Adrenal gland (tissue), 12 donors: Measurements from ENCODE around the gene HOXD8. TPM values are rescaled to one million over a fixed set of nuclear protein-coding genes. Genes with fewer than 3 reads are reported as not detected.

Experiments
- DNase-seq, 7 donors: peaks; one replicate each; pipeline ENCODE4 v3.0.0-alpha.2; 2019 to 2020
- H3K27ac ChIP-seq, 5 donors: fragments of 200-600 bp; sonication (generic) in 4 of 5; 1 replicate in 3 of 5; 2 replicates in 2 of 5; pipeline versions ENCODE4 v1.5.1 to v1.8.0; 2016 to 2020; ENCODE audit warnings: mild to moderate bottlenecking in 1 of 5
- H3K27me3 ChIP-seq: fragments of 200-600 bp; 2 replicates; pipeline ENCODE4 v1.8.0; 2021
- H3K36me3 ChIP-seq, 2 donors: fragments of 200-600 bp; replicated peaks in 1 of 2; 1 replicate in 1 of 2; 2 replicates in 1 of 2; pipeline versions ENCODE4 v1.5.1 to v1.8.0; 2018 to 2022
- H3K4me1 ChIP-seq, 2 donors: fragments of 200-600 bp; replicated peaks in 1 of 2; 1 replicate in 1 of 2; 2 replicates in 1 of 2; pipeline versions ENCODE4 v1.5.1 to v1.8.0; 2018 to 2021
- H3K4me3 ChIP-seq, 4 donors: fragments of 200-600 bp; sonication (generic) in 3 of 4; one replicate each; pipeline ENCODE4 v1.5.1; 2016 to 2018
- H3K9me3 ChIP-seq, 3 donors: fragments of 200-600 bp; sonication (generic) in 1 of 3; replicated peaks in 1 of 3; 1 replicate in 2 of 3; 2 replicates in 1 of 3; pipeline versions ENCODE4 v1.5.1 to v1.8.0; 2016 to 2021
- POLR2A ChIP-seq, 2 donors: fragments of 450-650 bp; IDR thresholded peaks; one replicate each; pipeline ENCODE4 v1.6.1; 2017; ENCODE audit warnings: antibody characterized with exemption in 2 of 2, mild to moderate bottlenecking in 2 of 2, moderate library complexity in 1 of 2
- WGBS, 4 donors: extraction: QIAGEN DNeasy Blood & Tissue Kit in 2 of 4; methylation state at CpG; one replicate each; pipeline versions ENCODE4 v1.1.5 to v1.1.7; 2013 to 2017; 5-methylcytosine and 5-hydroxymethylcytosine counted together
- intact Hi-C, 2 donors: fragments of 100-400 bp; cut with DNase I; formaldehyde crosslinking; loops; one replicate each; pipeline versions ENCODE4 v1.14.1 to v1.15.0; 2022 to 2023
- polyA plus RNA-seq, 3 donors: library from polyadenylated mRNA; stranded (reverse); fragments of 200-250 nt in 2 of 3; fragments of 350-450 nt in 1 of 3; fragmentation: Illumina TruSeq in 1 of 3; extraction: RNeasy Lipid Tissue Mini Kit (QIAGEN cat#74804) in 1 of 3; gene quantifications; one replicate each; pipeline ENCODE4 v1.2.3, GENCODE V29; 2013 to 2014
- total RNA-seq, 9 donors: library from RNA; depleted of rRNA in 4 of 9; stranded (reverse); fragments of >200 nt in 4 of 9; fragments of 120-200 nt in 1 of 9; fragmentation: NEBNext Ultra II Directional in 1 of 9; extraction: Animal tissue kit (Norgen Biotek cat#: 25700) in 1 of 9; gene quantifications; one replicate each; pipeline versions ENCODE4 v1.1.0 to v1.2.4, GENCODE V29; 2013 to 2023
- TF ChIP-seq, protein P1 (sequence below), 6 experiments: fragments of 450-650 bp in 4 of 6; fragments of 200-600 bp in 2 of 6; sonication (generic) in 1 of 6; IDR thresholded peaks; 1 replicate in 5 of 6; 2 replicates in 1 of 6; pipeline versions ENCODE4 v1.5.1 to v1.8.0; 2016 to 2021; ENCODE audit warnings: antibody characterized with exemption in 6 of 6, mild to moderate bottlenecking in 2 of 6, moderate library complexity in 1 of 6
- donor health status: healthy with polysubstance abuse.
- donor health status: Bipolar disorder and iron deficiency.
- donor health status: DM: yes; HTN: yes; CAD: no.
- donor health status: DM: no; HTN: no; CAD: no.
- donor health status: DM: no; HTN: no; CAD: no.
- donor health status: DM: yes; HTN: yes; CAD: no.

Gene HOXD8
- total and polyA plus RNA-seq, 12 donors, result 11.3 to 46.2 (median 33.3) TPM

GRCh38 chr2:176111846-176112374, 17.6 kb upstream of the HOXD8 start:
- peaks cover 98% of the 10 kb centered on the region for H3K27me3 ChIP-seq
- no peaks in the 10 kb centered on the region for H3K9me3 ChIP-seq
- H3K4me3 ChIP-seq, result no peak overlapping the region
- intact Hi-C loops, result no loop called here
- peaks cover 0 to 3% of the 10 kb centered on the region in 2 donors for H3K4me1 ChIP-seq
- no peak overlapping the region for H3K27ac ChIP-seq
- TF ChIP-seq, protein P1, sequence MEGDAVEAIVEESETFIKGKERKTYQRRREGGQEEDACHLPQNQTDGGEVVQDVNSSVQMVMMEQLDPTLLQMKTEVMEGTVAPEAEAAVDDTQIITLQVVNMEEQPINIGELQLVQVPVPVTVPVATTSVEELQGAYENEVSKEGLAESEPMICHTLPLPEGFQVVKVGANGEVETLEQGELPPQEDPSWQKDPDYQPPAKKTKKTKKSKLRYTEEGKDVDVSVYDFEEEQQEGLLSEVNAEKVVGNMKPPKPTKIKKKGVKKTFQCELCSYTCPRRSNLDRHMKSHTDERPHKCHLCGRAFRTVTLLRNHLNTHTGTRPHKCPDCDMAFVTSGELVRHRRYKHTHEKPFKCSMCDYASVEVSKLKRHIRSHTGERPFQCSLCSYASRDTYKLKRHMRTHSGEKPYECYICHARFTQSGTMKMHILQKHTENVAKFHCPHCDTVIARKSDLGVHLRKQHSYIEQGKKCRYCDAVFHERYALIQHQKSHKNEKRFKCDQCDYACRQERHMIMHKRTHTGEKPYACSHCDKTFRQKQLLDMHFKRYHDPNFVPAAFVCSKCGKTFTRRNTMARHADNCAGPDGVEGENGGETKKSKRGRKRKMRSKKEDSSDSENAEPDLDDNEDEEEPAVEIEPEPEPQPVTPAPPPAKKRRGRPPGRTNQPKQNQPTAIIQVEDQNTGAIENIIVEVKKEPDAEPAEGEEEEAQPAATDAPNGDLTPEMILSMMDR (IDR thresholded peaks at IDR 0.05), result no peak
- DNase-seq, result no peak
- WGBS, 4 donors, result 23 to 42% (median 36%) methylated on average over 16 to 29 of the region's 29 CpGs
- no peaks in the 10 kb centered on the region for H3K36me3 ChIP-seq

DNA sequence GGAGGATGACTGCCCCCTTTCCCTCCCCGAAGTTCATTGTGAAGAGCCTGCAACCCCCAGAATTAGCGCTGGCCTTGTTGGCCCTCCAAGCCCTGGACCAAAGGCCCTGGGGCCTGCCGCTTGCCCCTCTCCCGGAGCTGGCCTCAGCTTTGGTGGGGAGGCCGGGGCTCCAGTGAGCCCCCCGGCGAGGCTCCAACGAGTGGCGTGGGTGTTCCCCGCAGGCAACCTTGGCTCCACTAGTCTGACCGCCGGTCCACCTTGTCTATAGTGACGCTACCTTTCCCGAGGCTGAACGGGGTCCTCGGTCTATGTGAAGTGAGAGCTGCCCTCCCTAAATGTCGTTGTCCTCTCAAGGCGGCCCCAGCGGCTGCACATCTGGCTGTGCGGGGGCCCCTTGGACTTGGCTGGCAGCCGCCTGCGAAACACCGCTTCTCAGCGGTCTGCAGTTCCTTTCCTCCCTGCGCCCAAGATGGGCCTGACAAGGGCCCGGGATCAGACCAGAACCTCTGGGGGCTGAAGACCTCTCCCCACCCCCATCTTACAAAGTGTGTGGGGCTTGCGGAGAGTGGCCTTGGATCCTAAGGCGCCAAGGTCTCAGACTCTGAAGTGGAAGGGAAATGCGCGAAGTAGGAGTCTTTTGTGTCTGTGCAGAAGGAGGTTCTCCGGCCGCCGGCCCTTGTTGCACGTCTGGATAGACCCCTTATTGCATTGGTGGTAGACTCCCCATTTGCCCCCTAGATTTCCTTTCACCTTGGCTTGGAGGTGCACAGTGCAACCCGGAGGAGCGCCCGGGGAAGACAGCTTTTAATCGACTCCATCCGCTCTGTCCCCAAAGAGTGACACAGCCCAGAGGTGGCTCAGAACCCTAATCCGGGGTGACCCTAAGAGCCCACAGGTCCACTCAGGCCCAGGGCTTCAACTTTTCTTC, 16.9 kb upstream of the HOXD8 start:
- intact Hi-C loops, result no loop called here
- 35 to 46% (median 42%) methylated on average over 25 to 40 of the region's 40 CpGs for WGBS, 4 donors
- no peak for TF ChIP-seq POLR2A (IDR thresholded peaks at IDR 0.05)
- TF ChIP-seq, protein P1 (IDR thresholded peaks at IDR 0.05), result no peak
- no peaks in the 10 kb centered on the region for H3K9me3 ChIP-seq
- H3K4me1 ChIP-seq, result no peaks in the 10 kb centered on the region
- no peak overlapping the region for H3K4me3 ChIP-seq
- no peak overlapping the region for H3K27ac ChIP-seq
- no peaks in the 10 kb centered on the region for H3K36me3 ChIP-seq
- peaks cover 100% of the 10 kb centered on the region for H3K27me3 ChIP-seq
- no peak for DNase-seq

DNA sequence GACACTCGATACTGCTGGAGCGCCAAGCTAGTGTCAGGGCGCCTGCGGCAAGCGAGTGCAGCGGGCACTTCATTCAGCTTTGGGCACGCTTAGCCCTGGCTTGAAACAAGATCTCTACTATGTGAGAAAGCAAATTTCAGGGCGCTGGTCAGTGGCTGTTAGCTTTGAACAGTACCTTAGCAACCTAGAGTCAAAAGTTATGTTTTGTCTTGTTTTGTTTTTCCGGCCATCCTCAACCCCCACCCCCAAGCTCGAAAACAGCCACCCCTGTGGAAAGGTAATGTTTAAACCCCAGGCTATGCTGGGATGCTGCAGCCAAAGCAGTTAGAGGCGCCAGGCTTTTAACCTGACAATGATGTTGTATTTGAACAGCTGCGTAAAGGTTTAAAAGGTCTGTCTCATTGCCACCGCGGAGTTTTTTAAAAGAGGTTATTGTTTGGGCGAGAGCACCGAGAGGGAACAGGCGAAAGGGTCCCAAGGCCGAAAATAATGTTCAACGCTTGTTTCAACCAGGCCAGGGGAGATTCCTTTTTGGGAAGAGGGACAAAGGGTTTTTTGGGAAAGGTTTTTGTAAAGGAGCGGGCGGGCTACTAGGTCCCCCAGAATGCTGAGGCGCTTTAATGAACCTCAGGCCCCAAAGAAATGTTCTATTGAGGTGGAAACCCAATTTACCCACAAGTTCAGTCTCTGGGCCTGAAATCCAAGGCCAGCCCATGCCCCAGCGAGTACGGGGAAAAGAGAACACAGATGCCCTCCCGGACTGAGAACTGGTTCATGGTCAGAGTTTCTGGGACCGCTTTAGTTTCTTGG, 15.2 kb upstream of the HOXD8 start:
- intact Hi-C loops, result no loop called here
- Histone ChIP-seq H3K36me3 (no peaks in the 10 kb centered on the region), H3K27me3 (peaks cover 100% of the 10 kb centered on the region), H3K27ac (no peak overlapping the region), H3K4me1 (no peaks in the 10 kb centered on the region), H3K4me3 (no peak overlapping the region), H3K9me3 (no peaks in the 10 kb centered on the region)
- DNase-seq, result peak in 1 of 7 donors; percentile 13
- no peak for TF ChIP-seq POLR2A (IDR thresholded peaks at IDR 0.05)
- TF ChIP-seq, protein P1 (IDR thresholded peaks at IDR 0.05), result no peak
- WGBS, 4 donors, result 50 to 55% (median 51%) methylated on average over 26 of the region's 26 CpGs
